Smooth muscle cell (in vitro differentiated cells): ENCODE measurements around the gene SLC16A7. TPM values are rescaled to one million over a fixed set of nuclear protein-coding genes. Genes with fewer than 3 reads are reported as not detected.

Experiments
- DNase-seq: peaks from one replicate; lab custom pipeline; 2025; ENCODE audit not compliant: unreplicated experiment; lab: John Stamatoyannopoulos, UW
- H2AFZ ChIP-seq: fragments of 200-600 bp; sonication (generic); 2 replicates; pipeline ENCODE4 v1.6.0; 2016; ENCODE audit warnings: antibody characterized with exemption, low read depth, mild to moderate bottlenecking
- H3F3A ChIP-seq: fragments of 200-600 bp; sonication (generic); 2 replicates; pipeline ENCODE4 v1.6.0; 2017; ENCODE audit warnings: antibody characterized with exemption, low read depth
- H3K27ac ChIP-seq: fragments of 200-600 bp; sonication (generic); 2 replicates; pipeline ENCODE4 v1.5.1; 2016; ENCODE audit warnings: low read depth, mild to moderate bottlenecking
- H3K27me3 ChIP-seq: fragments of 200-600 bp; sonication (generic); 2 replicates; pipeline ENCODE4 v1.6.1; 2016; ENCODE audit warnings: low read depth, mild to moderate bottlenecking
- H3K36me3 ChIP-seq: fragments of 200-600 bp; sonication (generic); 2 replicates; pipeline ENCODE4 v1.5.1; 2016; ENCODE audit warnings: low read depth
- H3K4me1 ChIP-seq: fragments of 200-600 bp; sonication (generic); 2 replicates; pipeline ENCODE4 v1.5.1; 2016; ENCODE audit warnings: low read depth
- H3K4me2 ChIP-seq: fragments of 200-600 bp; sonication (generic); 2 replicates; pipeline ENCODE4 v1.6.0; 2016; ENCODE audit warnings: mild to moderate bottlenecking
- H3K4me3 ChIP-seq: fragments of 200-600 bp; sonication (generic); 2 replicates; pipeline ENCODE4 v1.5.1; 2016; ENCODE audit warnings: mild to moderate bottlenecking
- H3K79me2 ChIP-seq: fragments of 200-600 bp; sonication (generic); 2 replicates; pipeline ENCODE4 v1.6.0; 2016; ENCODE audit warnings: low read depth, mild to moderate bottlenecking
- H3K9ac ChIP-seq: fragments of 200-600 bp; sonication (generic); 2 replicates; pipeline ENCODE4 v1.6.0; 2016; ENCODE audit warnings: low read depth
- H3K9me3 ChIP-seq: fragments of 200-600 bp; sonication (generic); replicated peaks from 2 replicates; pipeline ENCODE4 v1.5.1; 2016; ENCODE audit warnings: low read depth
- H4K20me1 ChIP-seq: fragments of 200-600 bp; sonication (generic); 2 replicates; pipeline ENCODE4 v1.6.0; 2016; ENCODE audit warnings: low read depth
- WGBS: methylation state at CpG from one replicate; pipeline ENCODE4 v1.1.7; 2016; ENCODE audit warnings: low lambda C conversion rate; 5-methylcytosine and 5-hydroxymethylcytosine counted together
- polyA plus RNA-seq: library from polyadenylated mRNA; unstranded; fragments of >200 nt; fragmentation: Nextera tagmentation; extraction: Ambion mirVana; gene quantifications from 2 replicates; pipeline ENCODE4 v1.2.1, GENCODE V29; 2016
- total RNA-seq: library from RNA; depleted of rRNA; stranded (reverse); fragments of >200 nt; gene quantifications from 2 replicates; pipeline ENCODE4 v1.2.3, GENCODE V29; 2014
- TF ChIP-seq, protein P1 (sequence below): fragments of 200-600 bp; sonication (generic); IDR thresholded peaks from 2 replicates; pipeline ENCODE4 v1.5.1; 2017; ENCODE audit warnings: borderline replicate concordance, mild to moderate bottlenecking, antibody characterized with exemption; ENCODE audit not compliant: insufficient read depth, poor library complexity, severe bottlenecking

SLC16A7 gene
- total and polyA plus RNA-seq, 2 experiments from 2014 or later, result 1.6 to 13.8 TPM

GRCh38 chr12:59733200-59733599 lies 137.4 kb downstream of the SLC16A7 start:
- no peaks in the 10 kb centered on the region for H3K36me3 ChIP-seq
- no peaks in the 10 kb centered on the region for H3K27me3 ChIP-seq
- H3F3A ChIP-seq, result no peaks in the 10 kb centered on the region
- TF ChIP-seq, protein P1, sequence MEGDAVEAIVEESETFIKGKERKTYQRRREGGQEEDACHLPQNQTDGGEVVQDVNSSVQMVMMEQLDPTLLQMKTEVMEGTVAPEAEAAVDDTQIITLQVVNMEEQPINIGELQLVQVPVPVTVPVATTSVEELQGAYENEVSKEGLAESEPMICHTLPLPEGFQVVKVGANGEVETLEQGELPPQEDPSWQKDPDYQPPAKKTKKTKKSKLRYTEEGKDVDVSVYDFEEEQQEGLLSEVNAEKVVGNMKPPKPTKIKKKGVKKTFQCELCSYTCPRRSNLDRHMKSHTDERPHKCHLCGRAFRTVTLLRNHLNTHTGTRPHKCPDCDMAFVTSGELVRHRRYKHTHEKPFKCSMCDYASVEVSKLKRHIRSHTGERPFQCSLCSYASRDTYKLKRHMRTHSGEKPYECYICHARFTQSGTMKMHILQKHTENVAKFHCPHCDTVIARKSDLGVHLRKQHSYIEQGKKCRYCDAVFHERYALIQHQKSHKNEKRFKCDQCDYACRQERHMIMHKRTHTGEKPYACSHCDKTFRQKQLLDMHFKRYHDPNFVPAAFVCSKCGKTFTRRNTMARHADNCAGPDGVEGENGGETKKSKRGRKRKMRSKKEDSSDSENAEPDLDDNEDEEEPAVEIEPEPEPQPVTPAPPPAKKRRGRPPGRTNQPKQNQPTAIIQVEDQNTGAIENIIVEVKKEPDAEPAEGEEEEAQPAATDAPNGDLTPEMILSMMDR, result no peak
- no peaks in the 10 kb centered on the region for H4K20me1 ChIP-seq
- no peaks in the 10 kb centered on the region for H3K4me1 ChIP-seq
- no peak for DNase-seq
- H3K79me2 ChIP-seq, result no peaks in the 10 kb centered on the region
- no peak overlapping the region for H3K4me2 ChIP-seq
- WGBS, result 88% methylated on average over 8 of the region's 8 CpGs
- no peak overlapping the region for H3K4me3 ChIP-seq
- no peaks in the 10 kb centered on the region for H3K9me3 ChIP-seq
- H3K27ac ChIP-seq, result no peak overlapping the region
- no peak overlapping the region for H2AFZ ChIP-seq
- no peak overlapping the region for H3K9ac ChIP-seq

GRCh38 chr12:59734371-59734770 lies 138.5 kb downstream of the SLC16A7 start:
- H3K27ac ChIP-seq, result no peak overlapping the region
- H3K79me2 ChIP-seq, result no peaks in the 10 kb centered on the region
- WGBS, result 82% methylated on average over 1 of the region's 1 CpG
- DNase-seq, result no peak
- TF ChIP-seq, protein P1, result no peak
- no peaks in the 10 kb centered on the region for H4K20me1 ChIP-seq
- H3K27me3 ChIP-seq, result no peaks in the 10 kb centered on the region
- H3K4me1 ChIP-seq, result no peaks in the 10 kb centered on the region
- no peak overlapping the region for H2AFZ ChIP-seq
- H3K9me3 ChIP-seq, result no peaks in the 10 kb centered on the region
- no peaks in the 10 kb centered on the region for H3K36me3 ChIP-seq
- H3K9ac ChIP-seq, result no peak overlapping the region
- no peak overlapping the region for H3K4me2 ChIP-seq
- no peaks in the 10 kb centered on the region for H3F3A ChIP-seq
- H3K4me3 ChIP-seq, result no peak overlapping the region

DNA sequence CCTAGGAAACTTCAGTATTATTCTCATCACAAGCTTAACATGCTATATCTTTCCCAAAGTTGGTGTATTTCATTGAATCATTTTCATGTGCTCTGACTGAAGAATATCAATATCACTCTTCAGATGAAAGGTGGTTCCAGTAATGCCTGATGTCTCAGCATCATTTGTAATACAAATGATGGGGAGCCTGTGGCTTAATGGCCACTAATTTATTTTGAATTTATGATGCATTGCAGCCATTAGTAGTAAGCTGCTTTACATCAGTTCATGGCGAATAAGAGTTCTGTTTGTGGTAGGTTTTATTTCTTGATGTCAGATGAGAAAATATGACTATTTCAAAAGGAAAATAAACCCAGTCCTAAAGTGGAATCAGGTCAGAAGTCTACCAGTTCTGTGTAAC lies 139.4 kb downstream of the SLC16A7 start:
- no peak overlapping the region for H3K27ac ChIP-seq
- H3K4me3 ChIP-seq, result no peak overlapping the region
- no peak for DNase-seq
- H3K79me2 ChIP-seq, result no peaks in the 10 kb centered on the region
- TF ChIP-seq, protein P1, result no peak
- H3K4me2 ChIP-seq, result no peak overlapping the region
- WGBS, result 96% methylated on average over 1 of the region's 1 CpG
- no peaks in the 10 kb centered on the region for H3K4me1 ChIP-seq
- no peaks in the 10 kb centered on the region for H3K36me3 ChIP-seq
- no peaks in the 10 kb centered on the region for H4K20me1 ChIP-seq
- no peaks in the 10 kb centered on the region for H3K27me3 ChIP-seq
- H3F3A ChIP-seq, result no peaks in the 10 kb centered on the region
- no peak overlapping the region for H3K9ac ChIP-seq
- H2AFZ ChIP-seq, result no peak overlapping the region
- no peaks in the 10 kb centered on the region for H3K9me3 ChIP-seq

DNA sequence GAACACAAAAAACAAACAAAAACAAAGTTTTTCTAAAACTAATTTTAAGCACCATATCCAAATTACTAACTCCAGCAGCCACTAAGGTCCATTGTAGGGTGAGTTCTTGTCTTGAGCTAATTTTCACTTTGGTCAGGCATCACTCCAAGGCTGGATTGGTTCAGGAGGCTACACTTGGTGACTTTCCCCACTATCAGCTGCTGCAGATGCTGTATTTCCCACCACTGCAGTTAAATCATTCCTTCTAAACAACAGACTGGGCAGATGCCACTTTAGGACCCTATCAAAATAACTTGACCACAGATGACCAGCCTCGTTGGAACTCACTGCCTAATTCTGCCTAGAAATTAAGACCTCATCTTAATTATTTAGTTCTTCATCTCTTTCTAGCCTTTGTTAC lies 140.5 kb downstream of the SLC16A7 start:
- TF ChIP-seq, protein P1, result no peak
- Histone ChIP-seq H3F3A (no peaks in the 10 kb centered on the region), H3K4me2 (no peak overlapping the region), H3K9ac (no peak overlapping the region), H3K27me3 (no peaks in the 10 kb centered on the region), H3K79me2 (no peaks in the 10 kb centered on the region), H3K36me3 (no peaks in the 10 kb centered on the region), H3K27ac (no peak overlapping the region), H3K4me3 (no peak overlapping the region), H2AFZ (no peak overlapping the region), H4K20me1 (no peaks in the 10 kb centered on the region), H3K4me1 (no peaks in the 10 kb centered on the region), H3K9me3 (no peaks in the 10 kb centered on the region)
- 52% methylated on average over 1 of the region's 1 CpG for WGBS
- no peak for DNase-seq
